ENCODE results near the gene RERE.

RERE gene

DNA sequence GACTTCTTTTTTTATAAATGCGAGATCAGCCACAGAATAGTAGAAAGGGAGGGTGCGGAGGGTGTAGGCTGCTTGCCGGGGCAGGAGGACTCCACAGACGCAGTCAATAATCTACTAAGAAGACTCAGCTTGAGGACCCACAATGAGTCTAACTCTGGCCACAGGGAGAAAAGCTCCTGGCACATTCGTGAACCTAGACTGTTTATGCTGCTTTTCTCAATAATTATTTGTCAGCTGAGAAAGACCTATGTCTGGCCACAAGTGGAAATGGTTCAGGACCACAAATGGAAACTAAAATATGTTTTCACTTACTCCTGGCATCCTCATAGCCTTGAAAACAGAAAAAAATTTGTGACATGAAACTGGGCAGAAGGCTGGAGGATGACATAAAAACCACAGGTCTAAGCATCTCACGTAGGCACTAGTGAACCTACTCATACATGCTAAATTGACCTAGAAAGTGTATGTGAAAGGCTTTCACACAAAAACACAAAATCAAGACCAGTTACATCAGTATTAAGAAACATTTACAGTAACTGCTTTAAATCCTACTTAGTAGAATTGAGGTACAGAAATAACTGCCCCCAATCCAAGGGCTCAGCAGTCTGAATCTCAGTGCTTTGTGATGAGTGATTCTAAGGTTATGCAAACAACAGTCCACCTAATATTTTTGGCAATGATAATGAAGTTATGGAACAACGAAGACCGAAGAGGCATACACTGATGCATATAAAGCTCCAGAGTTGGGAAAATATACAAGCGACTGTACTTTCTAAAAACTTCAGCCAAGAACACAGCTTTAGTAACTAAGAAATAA, 340.1 kb downstream of the RERE start:
- DNase-seq (ENCODE audit: low spot score): no peak
- TF ChIP-seq, protein P1, sequence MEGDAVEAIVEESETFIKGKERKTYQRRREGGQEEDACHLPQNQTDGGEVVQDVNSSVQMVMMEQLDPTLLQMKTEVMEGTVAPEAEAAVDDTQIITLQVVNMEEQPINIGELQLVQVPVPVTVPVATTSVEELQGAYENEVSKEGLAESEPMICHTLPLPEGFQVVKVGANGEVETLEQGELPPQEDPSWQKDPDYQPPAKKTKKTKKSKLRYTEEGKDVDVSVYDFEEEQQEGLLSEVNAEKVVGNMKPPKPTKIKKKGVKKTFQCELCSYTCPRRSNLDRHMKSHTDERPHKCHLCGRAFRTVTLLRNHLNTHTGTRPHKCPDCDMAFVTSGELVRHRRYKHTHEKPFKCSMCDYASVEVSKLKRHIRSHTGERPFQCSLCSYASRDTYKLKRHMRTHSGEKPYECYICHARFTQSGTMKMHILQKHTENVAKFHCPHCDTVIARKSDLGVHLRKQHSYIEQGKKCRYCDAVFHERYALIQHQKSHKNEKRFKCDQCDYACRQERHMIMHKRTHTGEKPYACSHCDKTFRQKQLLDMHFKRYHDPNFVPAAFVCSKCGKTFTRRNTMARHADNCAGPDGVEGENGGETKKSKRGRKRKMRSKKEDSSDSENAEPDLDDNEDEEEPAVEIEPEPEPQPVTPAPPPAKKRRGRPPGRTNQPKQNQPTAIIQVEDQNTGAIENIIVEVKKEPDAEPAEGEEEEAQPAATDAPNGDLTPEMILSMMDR (IDR thresholded peaks at IDR 0.05; ENCODE audit: extremely low read depth, missing control alignments): no peak

DNA sequence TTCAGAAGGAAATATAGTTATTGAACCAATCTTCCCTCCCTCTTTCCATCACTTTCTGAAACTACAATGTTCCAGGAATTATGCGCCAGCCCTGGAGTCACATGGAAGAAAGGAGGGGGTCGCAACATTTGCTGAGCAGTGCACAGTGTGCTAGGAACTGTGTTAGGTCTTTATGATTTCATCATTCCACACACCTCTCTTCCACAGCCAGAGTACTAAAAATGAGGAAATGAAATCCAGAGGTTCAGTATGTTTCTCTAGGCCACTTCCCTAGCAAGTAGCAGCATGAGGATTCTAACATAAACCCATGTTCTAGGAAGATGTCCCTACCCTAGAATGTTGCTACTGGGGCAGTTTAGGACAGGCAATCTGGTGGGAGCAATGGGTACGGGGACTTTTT, 341.4 kb downstream of the RERE start:
- TF ChIP-seq, protein P1 (IDR thresholded peaks at IDR 0.05; ENCODE audit: extremely low read depth, missing control alignments): no peak
- no peak for DNase-seq (ENCODE audit: low spot score)

DNA sequence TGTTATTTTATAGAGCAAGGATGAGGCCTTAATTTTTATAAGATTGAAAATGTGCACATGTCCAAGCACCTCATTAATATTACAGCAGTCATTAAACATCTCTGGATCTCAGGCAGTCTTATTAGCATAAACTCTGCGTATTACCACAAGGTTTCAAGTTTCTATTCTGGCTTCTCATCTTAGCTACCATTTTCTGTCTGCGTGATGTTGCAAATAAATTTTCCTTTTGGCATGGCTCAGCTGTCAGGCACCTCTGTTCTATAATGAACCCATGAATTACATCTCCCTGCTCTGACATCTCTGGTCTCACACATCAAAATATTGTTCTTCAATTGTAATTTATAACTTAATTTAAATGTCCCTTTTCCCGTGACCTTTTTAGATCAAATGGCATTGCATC, 343.1 kb downstream of the RERE start:
- TF ChIP-seq, protein P1 (IDR thresholded peaks at IDR 0.05; ENCODE audit: extremely low read depth, missing control alignments): no peak
- DNase-seq (ENCODE audit: low spot score): no peak

DNA sequence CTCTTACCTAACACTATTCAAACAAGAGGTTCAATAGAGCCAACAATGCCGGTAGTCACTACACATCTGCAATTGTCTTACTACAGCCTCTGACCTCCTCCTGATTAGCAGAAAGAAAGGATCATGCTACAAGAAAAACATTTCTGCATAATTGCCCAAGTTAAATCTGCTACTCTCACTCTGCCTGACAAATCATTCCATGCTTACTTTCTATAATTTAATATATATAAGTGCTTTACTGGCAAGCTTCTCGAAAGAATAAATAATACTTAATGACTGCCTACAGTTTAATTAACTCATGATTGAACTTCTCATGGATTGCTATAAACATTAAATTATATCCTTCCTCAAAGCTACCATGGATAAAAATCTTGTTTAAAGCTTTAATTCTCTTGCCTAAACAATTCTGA, 343.5 kb downstream of the RERE start:
- DNase-seq (ENCODE audit: low spot score): no peak
- TF ChIP-seq, protein P1 (IDR thresholded peaks at IDR 0.05; ENCODE audit: extremely low read depth, missing control alignments): no peak

DNA sequence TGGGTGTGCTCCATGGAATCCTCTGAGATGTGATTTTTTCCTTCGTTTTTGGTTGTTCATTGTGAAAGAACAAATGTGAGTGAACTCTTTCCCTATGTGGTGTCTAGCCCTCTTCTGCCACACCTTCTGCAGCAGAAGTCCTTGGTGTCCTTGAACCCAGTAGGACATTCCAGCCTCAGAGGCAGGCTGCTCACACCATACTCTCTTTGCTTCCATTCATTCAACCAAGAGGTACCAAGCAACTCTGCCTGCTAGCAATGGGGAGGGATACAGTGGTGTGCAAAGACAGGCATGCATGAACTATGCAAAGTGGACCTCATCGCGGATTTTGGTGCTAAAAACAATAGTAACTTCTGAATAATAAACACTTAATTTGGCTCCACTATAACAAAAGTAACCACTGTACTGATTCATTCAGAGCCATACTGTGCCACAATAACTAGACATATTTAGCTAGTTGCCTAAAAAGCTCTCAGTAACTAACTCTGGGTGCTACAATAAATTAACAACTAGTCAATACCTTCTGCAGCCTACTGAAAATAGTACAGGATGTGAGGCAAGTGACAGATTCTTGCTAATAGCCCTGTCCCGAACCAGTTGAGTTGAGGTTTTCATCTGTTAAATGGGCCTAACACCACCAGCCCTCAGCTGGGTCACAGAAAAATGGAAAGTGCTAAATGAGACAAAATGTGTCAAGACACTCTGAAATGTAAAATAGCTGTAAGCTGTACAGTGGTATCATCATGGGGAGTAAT, 344.1 kb downstream of the RERE start:
- DNase-seq (ENCODE audit: low spot score): no peak
- TF ChIP-seq, protein P1 (IDR thresholded peaks at IDR 0.05; ENCODE audit: extremely low read depth, missing control alignments): no peak

DNA sequence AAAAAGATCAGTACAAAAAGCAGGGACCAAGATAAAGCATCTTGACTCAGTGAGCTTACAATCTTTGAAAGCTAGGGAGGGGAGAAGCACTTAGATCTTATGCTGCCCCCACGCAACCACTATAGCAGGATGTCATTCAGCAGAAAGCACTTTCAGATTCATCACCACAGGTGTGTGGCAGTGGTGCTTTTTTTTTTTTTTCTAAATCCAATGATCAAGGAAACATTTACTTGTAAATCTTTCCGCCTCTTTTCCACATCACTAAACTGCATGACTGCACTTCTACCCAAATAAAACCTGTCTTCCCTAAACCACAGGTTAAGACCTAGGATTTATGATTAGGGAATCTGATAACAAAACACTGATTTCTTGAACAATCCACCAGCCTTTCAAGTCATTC, 344.8 kb downstream of the RERE start:
- TF ChIP-seq, protein P1 (IDR thresholded peaks at IDR 0.05; ENCODE audit: extremely low read depth, missing control alignments): no peak
- DNase-seq (ENCODE audit: low spot score): peak; percentile 51

DNA sequence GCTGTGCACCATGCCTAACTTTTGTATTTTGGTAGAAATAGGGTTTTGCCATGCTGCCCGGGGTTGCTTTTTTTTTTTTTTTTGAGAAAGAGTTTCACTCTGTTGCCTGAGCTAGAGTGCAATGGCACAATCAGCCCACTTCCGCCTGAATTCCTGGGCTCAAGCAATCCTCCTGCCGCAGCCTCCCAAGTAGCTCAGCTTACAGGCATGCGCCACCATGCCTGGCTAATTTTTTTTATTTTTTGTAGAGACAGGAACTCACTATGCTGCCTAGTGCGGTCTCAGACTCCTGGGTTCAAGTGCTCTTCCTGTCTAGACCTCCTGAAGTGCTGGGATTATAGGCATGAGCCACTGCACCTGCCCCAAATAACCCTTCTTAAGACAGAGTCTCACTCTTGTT, 346.0 kb downstream of the RERE start:
- no peak for DNase-seq (ENCODE audit: low spot score)
- TF ChIP-seq, protein P1 (IDR thresholded peaks at IDR 0.05; ENCODE audit: extremely low read depth, missing control alignments): no peak
